ENCODE data around the gene LYSMD2.

GRCh38 chr15:51771773-51772172 lies 34.3 kb upstream of the LYSMD2 start:
- TF ChIP-seq CTCF (conservative IDR thresholded peaks at IDR 0.05; ENCODE audit: low read depth, low read length) (no peak), EZH2 (IDR thresholded peaks at IDR 0.05; ENCODE audit: borderline replicate concordance, low read depth, low read length, poor library complexity, severe bottlenecking) (no peak)
